Midbrain (tissue), 1 donor: Measurements from ENCODE around the gene IFT122.
"Not testable (repeated sequence)": the region's sequence is repeated elsewhere in the genome, so short reads cannot be mapped to it uniquely, and the experiment has no call there.

Experiments used
- DNase-seq: peaks from one replicate; lab custom pipeline; 2025; lab: John Stamatoyannopoulos, UW

IFT122 gene

GRCh38 chr3:129439817-129440617 lies at the start of gene IFT122, which contains the start of gene MBD4:
TSS of gene IFT122 (plus strand) at chr3:129440224. CDS start at chr3:129440331, 107 bp downstream.
TSS of gene MBD4 (minus strand) at chr3:129439948. CDS start at chr3:129439833, 115 bp downstream.
- DNase-seq: peak; percentile 99

GRCh38 chr3:129391583-129391982 lies 48.4 kb upstream of the IFT122 start:
- DNase-seq: not testable (repeated sequence)

GRCh38 chr3:129392106-129392887 lies 47.7 kb upstream of the IFT122 start:
- not testable (repeated sequence) for DNase-seq

GRCh38 chr3:129393271-129393670 lies 46.8 kb upstream of the IFT122 start:
- DNase-seq: no peak

- DNase-seq: not testable (repeated sequence)
These were observed 46.1 kb upstream of the IFT122 start for GRCh38 chr3:129393760-129394564.

- no peak for DNase-seq
These were observed 41.2 kb upstream of the IFT122 start for GRCh38 chr3:129398803-129399144.

- DNase-seq: peak; percentile 94
These were observed 40.7 kb upstream of the IFT122 start for GRCh38 chr3:129399145-129399894.

GRCh38 chr3:129399895-129400357 lies 40.1 kb upstream of the IFT122 start:
- no peak for DNase-seq

GRCh38 chr3:129402210-129402609 lies 37.8 kb upstream of the IFT122 start:
- DNase-seq: no peak

- no peak for DNase-seq
These were observed 37.4 kb upstream of the IFT122 start for GRCh38 chr3:129402616-129403015.

GRCh38 chr3:129403450-129403849 lies 36.6 kb upstream of the IFT122 start:
- DNase-seq: no peak

- no peak for DNase-seq
These were observed 35.9 kb upstream of the IFT122 start for GRCh38 chr3:129404130-129404529.

- no peak for DNase-seq
These were observed 35.4 kb upstream of the IFT122 start for GRCh38 chr3:129404610-129405009.

GRCh38 chr3:129409541-129409940 lies 30.5 kb upstream of the IFT122 start:
- no peak for DNase-seq

- DNase-seq: no peak
These were observed 29.1 kb upstream of the IFT122 start for GRCh38 chr3:129410971-129411370.

GRCh38 chr3:129412542-129413198 lies 27.4 kb upstream of the IFT122 start:
- no peak for DNase-seq

- DNase-seq: not testable (repeated sequence)
These were observed 26.8 kb upstream of the IFT122 start for GRCh38 chr3:129413238-129413637.

GRCh38 chr3:129413687-129414506 lies 26.1 kb upstream of the IFT122 start:
- DNase-seq: no peak

GRCh38 chr3:129415378-129415777 lies 24.6 kb upstream of the IFT122 start:
- no peak for DNase-seq

- no peak for DNase-seq
These were observed 24.2 kb upstream of the IFT122 start for GRCh38 chr3:129415830-129416229.
